Colon (tissue), 2 donors: ENCODE measurements around the gene CALHM1.
"Not testable (repeated sequence)": the region's sequence is repeated elsewhere in the genome, so short reads cannot be mapped to it uniquely, and the experiment has no call there.

Experiments
- FAIRE-seq: peaks from 2 replicates; lab custom pipeline; 2012; peaks lifted over from hg19 to GRCh38; lab: Jason Lieb, UNC
- donor health status: control.
- donor health status: control.

Gene CALHM1

GRCh38 chr10:103458720-103459119, at the start of gene CALHM1:
Gene CALHM1, minus strand, starts transcription at chr10:103458900. Its CDS starts 149 bp downstream, at chr10:103458751.
- FAIRE-seq = no peak

- FAIRE-seq = no peak
These were observed 48.8 kb upstream of the CALHM1 start for GRCh38 chr10:103507235-103508191.

GRCh38 chr10:103506061-103506460, 47.4 kb upstream of the CALHM1 start:
- FAIRE-seq = no peak

- no peak for FAIRE-seq
These were observed 45.6 kb upstream of the CALHM1 start for GRCh38 chr10:103504181-103504783.

GRCh38 chr10:103503777-103504176, 45.1 kb upstream of the CALHM1 start:
- not testable (repeated sequence) for FAIRE-seq

GRCh38 chr10:103502849-103503660, 44.4 kb upstream of the CALHM1 start:
- no peak for FAIRE-seq

- no peak for FAIRE-seq
These were observed 42.5 kb upstream of the CALHM1 start for GRCh38 chr10:103501186-103501585.

GRCh38 chr10:103500481-103500880, 41.8 kb upstream of the CALHM1 start:
- no peak for FAIRE-seq

GRCh38 chr10:103499881-103500280, 41.2 kb upstream of the CALHM1 start:
- FAIRE-seq = no peak

- FAIRE-seq = no peak
These were observed 40.4 kb upstream of the CALHM1 start for GRCh38 chr10:103498936-103499638.

- FAIRE-seq = no peak
These were observed 38.6 kb upstream of the CALHM1 start for GRCh38 chr10:103497161-103497915.

GRCh38 chr10:103495321-103495720, 36.6 kb upstream of the CALHM1 start:
- no peak for FAIRE-seq

- FAIRE-seq = no peak
These were observed 35.5 kb upstream of the CALHM1 start for GRCh38 chr10:103493916-103494877.

- no peak for FAIRE-seq
These were observed 34.7 kb upstream of the CALHM1 start, which contains the start of gene NEURL1 for GRCh38 chr10:103493362-103493915. Gene NEURL1, plus strand, starts transcription at chr10:103493705. Its CDS starts 683 bp downstream, at chr10:103494388.

GRCh38 chr10:103492655-103493261, 34.1 kb upstream of the CALHM1 start:
- FAIRE-seq = no peak

GRCh38 chr10:103491729-103492364, 33.1 kb upstream of the CALHM1 start:
- FAIRE-seq = no peak

- no peak for FAIRE-seq
These were observed 32.2 kb upstream of the CALHM1 start for GRCh38 chr10:103490986-103491314.

GRCh38 chr10:103487410-103487708, 28.7 kb upstream of the CALHM1 start:
- FAIRE-seq = no peak
